ENCODE data around the gene INCA1. TPM values are rescaled to one million over a fixed set of nuclear protein-coding genes. Genes with fewer than 3 reads are reported as not detected.

Gene INCA1
- total and polyA plus RNA-seq, 2 of the 8 experiments (the other 6 are each of a cell fraction or from before 2014, with no cell fraction given), result 0.89 to 1.4 TPM

GRCh38 chr17:4950075-4950745 lies 47.1 kb downstream of the INCA1 start:
- Histone ChIP-seq H2BK12ac (ENCODE audit: low read depth, low read length) (peak overlapping the region; percentile 43; the same call in 1 of the 2 replicates), H2AK5ac (ENCODE audit: low read depth, low read length) (no peak overlapping the region), H4K5ac (ENCODE audit: insufficient read length, low read depth, low read length) (peak overlapping the region; percentile 87), H2BK5ac (ENCODE audit: low read depth, low read length) (peak overlapping the region; percentile 95; the same call in 1 of the 2 replicates), H3K23ac (ENCODE audit: insufficient read length) (no peak overlapping the region), H3K27me3 (replicated peaks in 1 of 4; ENCODE audit: control insufficient read depth in 3 of 4, extremely low read depth in 1 of 4, insufficient read depth in 3 of 4, low read length in 3 of 4) (no peaks in the 10 kb centered on the region), H3K9me3 (ENCODE audit: insufficient read depth in 2 of 2, low read depth in 1 of 2, low read length in 1 of 2) (no peaks in the 10 kb centered on the region), H3K23me2 (ENCODE audit: low read depth, low read length) (peaks cover 14% of the 10 kb centered on the region), H2AFZ (ENCODE audit: low read length) (no peak overlapping the region), H3K36me3 (ENCODE audit: control insufficient read depth in 2 of 4, insufficient read depth in 4 of 4, low read length in 3 of 4) (peaks cover 0 to 19% (median 15%) of the 10 kb centered on the region in 4 experiments; a peak in 7 of 8 replicates), H3K4me3 (ENCODE audit: extremely low read depth in 1 of 4, insufficient read depth in 2 of 4, low read depth in 3 of 4, low read length in 4 of 4) (peak overlapping the region; percentile 69 to 97 (median 80)), H4K20me1 (replicated peaks in 1 of 2; ENCODE audit: control insufficient read depth in 1 of 2, insufficient read depth in 2 of 2, low read length in 2 of 2) (peaks cover 14 to 16% of the 10 kb centered on the region in 2 experiments), H3K4me2 (ENCODE audit: insufficient read depth in 1 of 2, low read depth in 2 of 2, low read length in 2 of 2) (peak overlapping the region; percentile 95 to 97), H3K4ac (replicated peaks; ENCODE audit: insufficient read length, low read depth, low read length) (peak overlapping the region; percentile 88), H4K8ac (ENCODE audit: extremely low read depth, insufficient read depth, low read length) (peak overlapping the region; percentile 85), H3K4me1 (replicated peaks in 1 of 4; ENCODE audit: control insufficient read depth in 3 of 4, insufficient read depth in 4 of 4, low read length in 3 of 4) (peaks cover 4 to 17% (median 12%) of the 10 kb centered on the region in 4 experiments), H3K18ac (ENCODE audit: extremely low read depth, low read length) (peak overlapping the region; percentile 93), H2BK120ac (replicated peaks; ENCODE audit: low read depth, low read length) (no peak overlapping the region), H3K56ac (replicated peaks; ENCODE audit: insufficient read length, low read depth, low read length) (peak overlapping the region; percentile 34), H3K27ac (ENCODE audit: low read depth, low read length) (peak overlapping the region; percentile 79), H2BK15ac (ENCODE audit: low read length) (peak overlapping the region; percentile 88; the same call in 1 of the 2 replicates), H2BK20ac (ENCODE audit: low read length) (no peak overlapping the region), H3K79me2 (ENCODE audit: control insufficient read depth in 1 of 2, insufficient read depth in 2 of 2, low read length in 2 of 2) (peaks cover 8 to 30% of the 10 kb centered on the region in 2 experiments), H3K79me1 (ENCODE audit: low read depth, low read length) (0 out of 2 replicates have a peak, but pooled peaks cover 2% of the 10 kb centered on the region), H3K14ac (ENCODE audit: insufficient read length) (no peak overlapping the region), H4K91ac (replicated peaks; ENCODE audit: insufficient read length, low read length) (peak overlapping the region; percentile 95), H3K9ac (replicated peaks in 1 of 4; ENCODE audit: extremely low read depth in 1 of 4, low read depth in 3 of 4, low read length in 3 of 4) (peak overlapping the region in 3 of 4 experiments; percentile 13 to 76 (median 58); a peak in 5 of 7 replicates)
- WGBS, 2 experiments (ENCODE audit: extremely low coverage in 1 of 2, insufficient coverage in 1 of 2, insufficient read length in 1 of 2, insufficient replicate concordance in 2 of 2, low coverage in 1 of 2, low lambda C conversion rate in 2 of 2, missing lambda C conversion rate in 1 of 2), result 1% methylated on average over 35 of the region's 52 CpGs; no CpG with 5 or more reads in 1 of the 2 experiments
- ChIA-PET CTCF (ENCODE audit: partially characterized antibody) (interaction anchor here (1.0 to 2.1 kb wide), 5 partner anchors 10 to 111 kb away, joined by 3 to 5 read pairs (median 4); partner anchors contain the start of genes RNF167 and SLC25A11), POLR2A (ENCODE audit: partially characterized antibody) (interaction anchor here (0.7 to 32.4 kb wide), 10 partner anchors 3 to 241 kb away, joined by 3 to 987 read pairs (median 4); partner anchors contain the start of genes ENO3, GP1BA, PFN1 and RNF167)
- no peak for TF ChIP-seq KDM5A (IDR thresholded peaks at IDR 0.05; ENCODE audit: low read length)
- TF ChIP-seq ASH2L (IDR thresholded peaks at IDR 0.05; ENCODE audit: low read length), result peak; percentile 49
- TF ChIP-seq TAF7 (optimal IDR thresholded peaks at IDR 0.05; ENCODE audit: borderline replicate concordance, low read depth, low read length), result peak; percentile 36
- no peak for TF ChIP-seq CHD2 (IDR thresholded peaks at IDR 0.05; ENCODE audit: low read length)
- peak; percentile 36; the same call in 1 of the 2 replicates for TF ChIP-seq RBBP5 (IDR thresholded peaks at IDR 0.05; ENCODE audit: borderline replicate concordance, low read depth, low read length)
- no peak for TF ChIP-seq MAX (IDR thresholded peaks at IDR 0.05)
- peak; percentile 29 for TF ChIP-seq KDM4A (IDR thresholded peaks at IDR 0.05; ENCODE audit: low read depth, low read length, severe bottlenecking)
- peak in 1 of 2 experiments; percentile 50; a peak in 1 of 3 replicates for TF ChIP-seq POLR2A (IDR thresholded peaks at IDR 0.05; ENCODE audit: control extremely low read depth in 1 of 2, low read depth in 2 of 2, low read length in 2 of 2)
- DNase-seq (ENCODE audit: low read depth in 1 of 2, low spot score in 2 of 2) (peak in 1 of 2 experiments; percentile 77), FAIRE-seq (no peak)

All from H1 (cell line).